GM12873 (cell line): ENCODE data around the gene CNTLN.

Source experiments
- CTCF ChIP-seq: IDR thresholded peaks from 2 replicates; pipeline ENCODE4 v1.5.1; 2012; ENCODE audit warnings: low read depth, mild to moderate bottlenecking, moderate library complexity, low read length, control low read depth; ENCODE audit not compliant: insufficient read depth; ENCODE audit errors: missing control alignments

Gene CNTLN

GRCh38 chr9:17225407-17225806 is 90.6 kb downstream of the CNTLN start:
- no peak for TF ChIP-seq CTCF

DNA sequence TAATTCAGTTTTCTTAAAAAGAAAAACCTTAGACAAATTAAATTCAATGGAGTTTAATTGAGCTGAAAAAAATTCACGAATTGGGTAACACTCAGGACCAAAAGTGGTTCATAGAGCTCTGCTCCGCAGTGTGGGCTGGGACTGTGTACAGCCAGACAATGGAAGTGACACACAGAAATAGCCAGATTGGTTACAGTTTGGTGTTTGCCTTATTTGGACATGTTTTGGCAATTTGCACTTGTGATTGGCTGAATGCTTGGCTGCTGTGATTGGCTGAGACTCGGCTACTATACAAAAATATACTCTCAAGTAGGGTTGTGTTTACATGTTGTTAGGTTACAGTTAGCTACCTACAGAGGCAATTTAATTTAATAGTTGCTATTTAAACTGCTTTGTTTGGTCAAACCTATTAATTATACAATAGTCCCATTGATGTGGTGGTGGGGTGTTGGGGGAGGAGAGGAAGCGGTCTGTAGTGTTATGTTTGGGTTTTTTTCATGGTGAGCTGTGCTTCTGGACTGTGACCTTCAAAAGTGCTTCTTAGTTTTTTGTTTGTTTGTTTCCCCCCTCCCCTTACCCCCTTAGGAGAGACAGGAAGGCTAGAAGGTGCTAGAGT is 95.2 kb downstream of the CNTLN start:
- no peak for TF ChIP-seq CTCF

- TF ChIP-seq CTCF: no peak
Measured at GRCh38 chr9:17230646-17231045, 95.8 kb downstream of the CNTLN start.

- no peak for TF ChIP-seq CTCF
Measured at GRCh38 chr9:17236147-17236546, 101.3 kb downstream of the CNTLN start.

GRCh38 chr9:17246770-17247169 is 111.9 kb downstream of the CNTLN start:
- TF ChIP-seq CTCF: no peak

- no peak for TF ChIP-seq CTCF
Measured at GRCh38 chr9:17251100-17251499, 116.3 kb downstream of the CNTLN start.

- no peak for TF ChIP-seq CTCF
Measured at GRCh38 chr9:17269799-17270198, 135.0 kb downstream of the CNTLN start.
